Measurements from ENCODE around the gene NHSL2.

Gene NHSL2

GRCh38 chrX:71911731-71912050 is 1.0 kb downstream of the NHSL2 start:
- H3K79me2 ChIP-seq (ENCODE audit: insufficient read depth, low read depth), result no peaks in the 10 kb centered on the region

GRCh38 chrX:71912156-71912555 is 1.5 kb downstream of the NHSL2 start:
- H3K36me3 ChIP-seq (ENCODE audit: insufficient read depth), result no peaks in the 10 kb centered on the region
- no peaks in the 10 kb centered on the region for H3K79me2 ChIP-seq (ENCODE audit: insufficient read depth, low read depth)
- H3K27ac ChIP-seq, result no peak overlapping the region
- no peak overlapping the region for H3K4me3 ChIP-seq (IDR thresholded peaks at IDR 0.05; ENCODE audit: insufficient read depth, low read depth, low read length)
- no peak for TF ChIP-seq CTCF (conservative IDR thresholded peaks at IDR 0.05; ENCODE audit: low read depth, low read length)
- H3K27me3 ChIP-seq (ENCODE audit: insufficient read depth, low read depth), result 0 out of 2 replicates have a peak, but pooled peaks cover 3% of the 10 kb centered on the region
- no peaks in the 10 kb centered on the region for H3K4me1 ChIP-seq (ENCODE audit: low read depth, poor library complexity, severe bottlenecking)
- H4K20me1 ChIP-seq (ENCODE audit: insufficient read depth), result no peaks in the 10 kb centered on the region
- H2AFZ ChIP-seq (ENCODE audit: low read depth), result no peak overlapping the region
- no peak overlapping the region for H3K9ac ChIP-seq
- no peak overlapping the region for H3K4me2 ChIP-seq

More at GRCh38 chrX:71911731-71912050, 1.0 kb downstream of the NHSL2 start:
- Histone ChIP-seq H3K27ac (no peak overlapping the region), H3K4me2 (no peak overlapping the region), H2AFZ (ENCODE audit: low read depth) (no peak overlapping the region), H4K20me1 (ENCODE audit: insufficient read depth) (no peaks in the 10 kb centered on the region), H3K4me1 (ENCODE audit: low read depth, poor library complexity, severe bottlenecking) (no peaks in the 10 kb centered on the region), H3K4me3 (IDR thresholded peaks at IDR 0.05; ENCODE audit: insufficient read depth, low read depth, low read length) (no peak overlapping the region), H3K36me3 (ENCODE audit: insufficient read depth) (no peaks in the 10 kb centered on the region), H3K27me3 (ENCODE audit: insufficient read depth, low read depth) (0 out of 2 replicates have a peak, but pooled peaks cover 3% of the 10 kb centered on the region), H3K9ac (no peak overlapping the region)
- no peak for TF ChIP-seq CTCF (conservative IDR thresholded peaks at IDR 0.05; ENCODE audit: low read depth, low read length)

GRCh38 chrX:71913156-71913950 is 2.7 kb downstream of the NHSL2 start:
- Histone ChIP-seq H3K27me3 (ENCODE audit: insufficient read depth, low read depth) (0 out of 2 replicates have a peak, but pooled peaks cover 3% of the 10 kb centered on the region), H3K27ac (no peak overlapping the region), H3K36me3 (ENCODE audit: insufficient read depth) (no peaks in the 10 kb centered on the region)

GRCh38 chrX:71917621-71918343 is 7.1 kb downstream of the NHSL2 start:
- H3K36me3 ChIP-seq (ENCODE audit: insufficient read depth), result no peaks in the 10 kb centered on the region
- H4K20me1 ChIP-seq (ENCODE audit: insufficient read depth), result no peaks in the 10 kb centered on the region
- TF ChIP-seq CTCF (conservative IDR thresholded peaks at IDR 0.05; ENCODE audit: low read depth, low read length), result no peak
- H3K27me3 ChIP-seq (ENCODE audit: insufficient read depth, low read depth), result no peaks in the 10 kb centered on the region
- no peak overlapping the region for H2AFZ ChIP-seq (ENCODE audit: low read depth)
- H3K4me2 ChIP-seq, result no peak overlapping the region
- H3K4me3 ChIP-seq (IDR thresholded peaks at IDR 0.05; ENCODE audit: insufficient read depth, low read depth, low read length), result no peak overlapping the region
- H3K9ac ChIP-seq, result no peak overlapping the region
- no peaks in the 10 kb centered on the region for H3K79me2 ChIP-seq (ENCODE audit: insufficient read depth, low read depth)
- H3K4me1 ChIP-seq (ENCODE audit: low read depth, poor library complexity, severe bottlenecking), result no peaks in the 10 kb centered on the region
- H3K27ac ChIP-seq, result no peak overlapping the region

More at GRCh38 chrX:71913156-71913950, 2.7 kb downstream of the NHSL2 start:
- Histone ChIP-seq H3K4me3 (IDR thresholded peaks at IDR 0.05; ENCODE audit: insufficient read depth, low read depth, low read length) (no peak overlapping the region), H3K9ac (no peak overlapping the region), H4K20me1 (ENCODE audit: insufficient read depth) (no peaks in the 10 kb centered on the region), H2AFZ (ENCODE audit: low read depth) (no peak overlapping the region), H3K4me1 (ENCODE audit: low read depth, poor library complexity, severe bottlenecking) (no peaks in the 10 kb centered on the region), H3K79me2 (ENCODE audit: insufficient read depth, low read depth) (no peaks in the 10 kb centered on the region), H3K4me2 (no peak overlapping the region)
- TF ChIP-seq CTCF (conservative IDR thresholded peaks at IDR 0.05; ENCODE audit: low read depth, low read length), result no peak

Measured in KMS-11 (cell line).